ENCODE results near the gene ARL6IP4. TPM values are rescaled to one million over a fixed set of nuclear protein-coding genes. Genes with fewer than 3 reads are reported as not detected.
A peak's percentile ranks its signal among the peaks of the same experiment; 100 is the strongest.

The ARL6IP4 gene
- total and polyA plus RNA-seq, 2 donors = 297 to 302 TPM

DNA sequence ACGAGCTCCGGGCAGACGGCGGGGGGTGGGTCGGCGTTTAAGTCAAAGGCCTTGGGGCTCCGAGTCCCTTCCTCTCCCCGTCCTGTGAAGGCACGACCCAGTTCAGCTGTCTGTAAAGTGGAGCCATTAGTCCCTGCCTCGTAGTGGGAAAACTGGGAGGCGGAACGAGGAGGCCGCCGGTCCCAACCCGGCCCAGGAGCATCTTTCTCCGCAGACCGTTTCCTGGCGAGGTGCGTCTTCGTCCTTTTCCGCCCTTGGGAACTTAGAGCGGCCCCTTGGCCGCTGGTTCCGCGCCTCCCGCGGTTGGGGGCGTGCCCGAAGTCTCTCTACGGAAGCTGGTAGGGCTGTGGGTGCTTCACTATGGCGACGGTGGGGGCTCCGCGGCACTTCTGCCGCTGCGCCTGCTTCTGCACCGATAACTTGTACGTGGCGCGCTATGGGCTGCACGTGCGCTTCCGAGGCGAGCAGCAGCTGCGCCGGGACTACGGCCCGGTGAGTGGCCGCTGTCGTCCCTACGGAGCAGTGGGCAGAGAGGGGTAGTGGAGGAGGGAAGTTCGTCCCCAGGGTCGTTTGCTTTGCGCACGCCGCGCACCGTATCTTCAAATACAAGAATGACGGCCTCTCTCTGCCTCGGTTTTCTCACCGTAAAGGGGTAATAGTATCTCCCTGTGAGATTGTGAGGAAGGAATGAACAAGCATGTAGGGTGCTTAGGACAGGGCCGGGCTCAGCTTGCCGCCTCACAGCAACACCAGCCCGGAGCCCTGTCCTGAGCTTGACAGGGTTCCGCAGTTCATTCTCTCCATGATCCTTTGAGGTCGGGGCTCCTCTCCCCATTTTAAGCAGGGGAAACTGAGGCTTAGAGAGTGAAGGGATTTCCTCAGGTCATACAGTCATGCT lies 5.3 kb upstream of the ARL6IP4 start, which contains the start of gene OGFOD2:
TSS of gene OGFOD2 (plus strand) at position 353 of the 898 bp plus-strand sequence. CDS start at position 361, 8 bp downstream.
- Histone ChIP-seq H3K4me3 (ENCODE audit: low read length in 2 of 2) (peak within 1 kb of the TSS; percentile 71 to 95), H3K27me3 (ENCODE audit: control insufficient read depth in 2 of 2, insufficient read depth in 1 of 2, low read length in 1 of 2) (no peaks in the 10 kb centered on the region), H3K9me3 (ENCODE audit: control insufficient read depth in 2 of 2, insufficient read depth in 1 of 2, low read length in 1 of 2) (no peaks in the 10 kb centered on the region), H3K4me1 (ENCODE audit: control insufficient read depth in 2 of 2, insufficient read depth in 2 of 2, low read length in 2 of 2) (peaks cover 23 to 41% of the 10 kb centered on the region in 2 donors), H3K36me3 (ENCODE audit: control insufficient read depth in 2 of 2, insufficient read depth in 2 of 2, low read length in 1 of 2) (peaks cover 13 to 27% of the 10 kb centered on the region in 2 donors), H3K27ac (ENCODE audit: low read depth in 1 of 2, low read length in 1 of 2) (peak within 1 kb of the TSS; percentile 97 to 99)
- WGBS = under 1% methylated on average over 66 of the region's 66 CpGs
- DNase-seq (ENCODE audit: low read depth in 6 of 9, low spot score in 9 of 9) = peak; percentile 84 to 97 (median 91)

DNA sequence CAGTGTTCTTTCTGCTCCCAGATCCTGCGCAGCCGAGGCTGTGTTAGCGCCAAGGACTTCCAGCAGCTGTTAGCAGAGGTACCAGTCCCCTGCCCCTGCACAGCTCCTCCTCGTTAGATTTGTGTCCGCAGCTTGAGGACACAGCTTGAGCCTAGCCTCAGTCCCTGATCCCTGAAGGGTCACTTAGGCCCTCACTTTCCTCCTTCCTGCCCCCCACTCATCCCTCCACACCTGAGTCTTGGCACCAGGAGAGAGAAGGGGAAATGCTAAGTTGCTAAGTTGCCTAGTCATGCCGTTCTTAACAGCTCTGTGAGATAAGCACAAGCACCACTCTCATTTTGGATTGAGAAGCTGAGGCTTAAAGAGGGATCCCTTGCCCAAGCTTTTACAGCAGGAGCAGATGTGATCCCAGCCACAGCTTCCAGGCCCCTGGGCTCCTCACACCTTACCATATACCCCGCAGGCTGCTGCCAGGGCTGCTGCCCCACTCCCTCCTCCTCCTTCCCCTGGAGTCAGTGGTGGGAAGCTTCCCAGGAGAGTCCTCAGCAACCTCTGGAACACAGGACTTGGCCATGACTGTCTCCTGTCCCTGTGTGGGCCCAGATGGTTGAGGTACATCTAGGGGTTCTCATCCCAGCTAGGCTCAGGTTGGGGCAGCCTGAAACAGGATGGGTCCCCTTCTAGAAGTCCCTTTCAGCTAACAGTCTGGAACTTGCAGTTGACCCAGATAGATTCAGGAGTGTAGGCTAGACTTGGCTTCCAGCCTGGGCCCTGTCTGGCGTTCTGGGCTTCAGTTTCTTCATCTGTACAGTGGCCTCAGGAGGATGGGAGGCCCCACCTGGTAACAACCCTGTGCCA lies 4.5 kb upstream of the ARL6IP4 start:
- Histone ChIP-seq H3K36me3 (ENCODE audit: control insufficient read depth in 2 of 2, insufficient read depth in 2 of 2, low read length in 1 of 2) (peaks cover 13 to 27% of the 10 kb centered on the region in 2 donors), H3K27me3 (ENCODE audit: control insufficient read depth in 2 of 2, insufficient read depth in 1 of 2, low read length in 1 of 2) (no peaks in the 10 kb centered on the region), H3K9me3 (ENCODE audit: control insufficient read depth in 2 of 2, insufficient read depth in 1 of 2, low read length in 1 of 2) (no peaks in the 10 kb centered on the region), H3K4me1 (ENCODE audit: control insufficient read depth in 2 of 2, insufficient read depth in 2 of 2, low read length in 2 of 2) (peaks cover 23 to 41% of the 10 kb centered on the region in 2 donors), H3K4me3 (ENCODE audit: low read length in 2 of 2) (peak overlapping the region; percentile 71 to 95), H3K27ac (ENCODE audit: low read depth in 1 of 2, low read length in 1 of 2) (peak overlapping the region in 1 of 2 donors; percentile 99)
- 20% methylated on average over 8 of the region's 8 CpGs for WGBS
- peak in 1 of 9 donors; percentile 15 for DNase-seq (ENCODE audit: low read depth in 6 of 9, low spot score in 9 of 9)

DNA sequence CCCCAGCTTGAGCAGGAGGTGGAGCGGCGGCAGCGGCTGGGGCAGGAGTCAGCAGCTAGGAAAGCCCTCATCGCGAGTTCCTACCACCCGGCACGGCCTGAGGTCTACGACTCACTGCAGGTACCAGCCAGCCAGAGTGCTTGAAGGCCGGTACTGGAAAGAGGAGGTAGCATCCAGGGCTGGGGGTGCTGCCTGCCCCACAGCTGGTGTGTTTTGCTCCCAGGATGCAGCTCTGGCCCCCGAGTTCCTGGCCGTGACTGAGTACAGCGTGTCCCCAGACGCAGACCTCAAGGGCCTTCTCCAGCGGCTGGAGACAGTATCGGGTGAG lies 3.9 kb upstream of the ARL6IP4 start:
- Histone ChIP-seq H3K4me1 (ENCODE audit: control insufficient read depth in 2 of 2, insufficient read depth in 2 of 2, low read length in 2 of 2) (peaks cover 23 to 47% of the 10 kb centered on the region in 2 donors), H3K36me3 (ENCODE audit: control insufficient read depth in 2 of 2, insufficient read depth in 2 of 2, low read length in 1 of 2) (peaks cover 13 to 27% of the 10 kb centered on the region in 2 donors), H3K9me3 (ENCODE audit: control insufficient read depth in 2 of 2, insufficient read depth in 1 of 2, low read length in 1 of 2) (no peaks in the 10 kb centered on the region), H3K27me3 (ENCODE audit: control insufficient read depth in 2 of 2, insufficient read depth in 1 of 2, low read length in 1 of 2) (no peaks in the 10 kb centered on the region), H3K27ac (ENCODE audit: low read depth in 1 of 2, low read length in 1 of 2) (no peak overlapping the region), H3K4me3 (ENCODE audit: low read length in 2 of 2) (no peak overlapping the region)
- DNase-seq (ENCODE audit: low read depth in 6 of 9, low spot score in 9 of 9) = peak in 1 of 9 donors; percentile 3
- 98% methylated on average over 15 of the region's 15 CpGs for WGBS

DNA sequence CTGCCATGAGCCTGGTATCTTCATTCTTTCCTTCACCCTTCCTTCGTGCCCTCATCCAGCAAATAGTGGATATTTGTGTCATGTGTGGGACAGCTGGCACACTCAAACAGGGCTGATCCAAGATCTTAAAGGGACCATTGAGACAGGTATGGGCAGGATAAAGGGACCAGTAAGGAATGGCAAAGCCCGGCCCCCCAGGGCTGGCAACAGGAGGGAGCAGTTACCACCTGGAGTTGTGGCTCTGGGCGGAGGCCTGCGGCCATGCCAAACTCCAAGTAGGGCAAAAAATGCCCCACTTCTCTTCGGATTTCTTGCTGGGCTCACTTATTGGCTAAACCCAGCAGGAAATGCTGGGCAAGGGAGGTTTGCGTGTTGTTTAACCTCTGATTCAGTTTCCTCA lies 3.3 kb upstream of the ARL6IP4 start:
- 97% methylated on average over 6 of the region's 6 CpGs for WGBS
- H3K4me3 ChIP-seq (ENCODE audit: low read length in 2 of 2) = no peak overlapping the region
- no peaks in the 10 kb centered on the region for H3K27me3 ChIP-seq (ENCODE audit: control insufficient read depth in 2 of 2, insufficient read depth in 1 of 2, low read length in 1 of 2)
- H3K36me3 ChIP-seq (ENCODE audit: control insufficient read depth in 2 of 2, insufficient read depth in 2 of 2, low read length in 1 of 2) = peaks cover 14 to 31% of the 10 kb centered on the region in 2 donors
- peaks cover 28 to 52% of the 10 kb centered on the region in 2 donors for H3K4me1 ChIP-seq (ENCODE audit: control insufficient read depth in 2 of 2, insufficient read depth in 2 of 2, low read length in 2 of 2)
- H3K27ac ChIP-seq (ENCODE audit: low read depth in 1 of 2, low read length in 1 of 2) = no peak overlapping the region
- H3K9me3 ChIP-seq (ENCODE audit: control insufficient read depth in 2 of 2, insufficient read depth in 1 of 2, low read length in 1 of 2) = no peaks in the 10 kb centered on the region
- DNase-seq (ENCODE audit: low read depth in 6 of 9, low spot score in 9 of 9) = no peak

DNA sequence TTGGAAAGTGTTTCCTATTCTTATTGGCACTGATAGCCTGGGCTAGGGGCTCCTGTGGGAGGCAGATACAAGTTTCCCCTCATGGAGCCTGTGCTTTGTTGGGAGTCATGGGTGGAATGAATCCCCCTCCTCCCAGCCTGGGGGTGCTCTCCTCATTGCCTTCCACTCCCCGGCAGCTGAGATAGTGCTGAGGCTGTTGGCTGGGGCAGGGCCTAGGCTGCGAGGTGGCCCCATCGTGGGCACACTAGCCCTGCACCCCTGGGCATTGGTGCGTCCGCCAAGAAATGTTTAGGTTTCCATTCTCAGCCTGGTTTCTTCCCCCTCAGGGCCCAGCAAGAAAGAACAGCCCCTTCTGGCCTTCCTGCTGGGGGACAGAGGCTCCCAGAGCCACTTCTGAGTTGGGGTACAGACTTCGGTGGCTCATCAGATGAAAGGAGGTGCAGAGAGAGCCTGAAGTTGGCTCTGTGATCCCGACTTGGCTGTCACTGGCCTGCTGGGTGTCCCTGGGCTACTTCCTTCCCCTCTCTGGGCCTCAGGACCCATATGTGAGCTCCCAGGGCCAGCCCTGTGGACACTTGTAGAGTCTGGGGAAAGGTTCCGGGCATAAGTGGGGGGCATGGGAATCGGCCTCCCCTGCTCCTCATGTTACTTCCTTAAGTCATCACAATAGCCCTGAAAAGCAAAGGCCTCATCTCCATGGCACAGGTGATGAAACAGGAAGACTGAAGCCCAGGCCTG lies 2.7 kb upstream of the ARL6IP4 start:
- DNase-seq (ENCODE audit: low read depth in 6 of 9, low spot score in 9 of 9) = no peak
- H3K27ac ChIP-seq (ENCODE audit: low read depth in 1 of 2, low read length in 1 of 2) = no peak overlapping the region
- no peaks in the 10 kb centered on the region for H3K27me3 ChIP-seq (ENCODE audit: control insufficient read depth in 2 of 2, insufficient read depth in 1 of 2, low read length in 1 of 2)
- H3K4me1 ChIP-seq (ENCODE audit: control insufficient read depth in 2 of 2, insufficient read depth in 2 of 2, low read length in 2 of 2) = peaks cover 33 to 59% of the 10 kb centered on the region in 2 donors
- H3K9me3 ChIP-seq (ENCODE audit: control insufficient read depth in 2 of 2, insufficient read depth in 1 of 2, low read length in 1 of 2) = no peaks in the 10 kb centered on the region
- no peak overlapping the region for H3K4me3 ChIP-seq (ENCODE audit: low read length in 2 of 2)
- peaks cover 17 to 38% of the 10 kb centered on the region in 2 donors for H3K36me3 ChIP-seq (ENCODE audit: control insufficient read depth in 2 of 2, insufficient read depth in 2 of 2, low read length in 1 of 2)
- WGBS = 97% methylated on average over 9 of the region's 9 CpGs

DNA sequence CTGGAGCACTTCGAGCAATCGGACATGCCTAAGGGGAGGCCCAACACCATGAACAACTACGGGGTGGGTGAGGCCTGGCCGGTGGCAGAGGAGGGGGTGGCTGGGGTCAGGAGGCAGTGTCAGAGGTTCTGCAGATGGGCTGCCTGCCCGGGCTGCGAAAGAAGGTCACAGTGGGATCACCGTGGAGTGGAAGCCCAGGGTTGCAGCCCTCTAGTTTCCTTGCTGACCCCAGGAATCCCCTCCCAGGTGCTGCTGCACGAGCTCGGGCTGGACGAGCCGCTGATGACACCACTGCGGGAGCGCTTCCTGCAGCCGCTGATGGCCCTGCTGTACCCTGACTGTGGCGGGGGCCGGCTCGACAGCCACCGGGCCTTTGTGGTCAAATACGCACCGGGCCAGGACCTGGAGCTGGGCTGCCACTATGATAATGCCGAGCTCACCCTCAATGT lies 1.9 kb upstream of the ARL6IP4 start:
- Histone ChIP-seq H3K27ac (ENCODE audit: low read depth in 1 of 2, low read length in 1 of 2) (no peak overlapping the region), H3K27me3 (ENCODE audit: control insufficient read depth in 2 of 2, insufficient read depth in 1 of 2, low read length in 1 of 2) (no peaks in the 10 kb centered on the region), H3K36me3 (ENCODE audit: control insufficient read depth in 2 of 2, insufficient read depth in 2 of 2, low read length in 1 of 2) (peaks cover 24 to 45% of the 10 kb centered on the region in 2 donors), H3K9me3 (ENCODE audit: control insufficient read depth in 2 of 2, insufficient read depth in 1 of 2, low read length in 1 of 2) (no peaks in the 10 kb centered on the region), H3K4me3 (ENCODE audit: low read length in 2 of 2) (no peak overlapping the region), H3K4me1 (ENCODE audit: control insufficient read depth in 2 of 2, insufficient read depth in 2 of 2, low read length in 2 of 2) (peaks cover 33 to 64% of the 10 kb centered on the region in 2 donors)
- DNase-seq (ENCODE audit: low read depth in 6 of 9, low spot score in 9 of 9) = no peak
- 97% methylated on average over 21 of the region's 21 CpGs for WGBS

DNA sequence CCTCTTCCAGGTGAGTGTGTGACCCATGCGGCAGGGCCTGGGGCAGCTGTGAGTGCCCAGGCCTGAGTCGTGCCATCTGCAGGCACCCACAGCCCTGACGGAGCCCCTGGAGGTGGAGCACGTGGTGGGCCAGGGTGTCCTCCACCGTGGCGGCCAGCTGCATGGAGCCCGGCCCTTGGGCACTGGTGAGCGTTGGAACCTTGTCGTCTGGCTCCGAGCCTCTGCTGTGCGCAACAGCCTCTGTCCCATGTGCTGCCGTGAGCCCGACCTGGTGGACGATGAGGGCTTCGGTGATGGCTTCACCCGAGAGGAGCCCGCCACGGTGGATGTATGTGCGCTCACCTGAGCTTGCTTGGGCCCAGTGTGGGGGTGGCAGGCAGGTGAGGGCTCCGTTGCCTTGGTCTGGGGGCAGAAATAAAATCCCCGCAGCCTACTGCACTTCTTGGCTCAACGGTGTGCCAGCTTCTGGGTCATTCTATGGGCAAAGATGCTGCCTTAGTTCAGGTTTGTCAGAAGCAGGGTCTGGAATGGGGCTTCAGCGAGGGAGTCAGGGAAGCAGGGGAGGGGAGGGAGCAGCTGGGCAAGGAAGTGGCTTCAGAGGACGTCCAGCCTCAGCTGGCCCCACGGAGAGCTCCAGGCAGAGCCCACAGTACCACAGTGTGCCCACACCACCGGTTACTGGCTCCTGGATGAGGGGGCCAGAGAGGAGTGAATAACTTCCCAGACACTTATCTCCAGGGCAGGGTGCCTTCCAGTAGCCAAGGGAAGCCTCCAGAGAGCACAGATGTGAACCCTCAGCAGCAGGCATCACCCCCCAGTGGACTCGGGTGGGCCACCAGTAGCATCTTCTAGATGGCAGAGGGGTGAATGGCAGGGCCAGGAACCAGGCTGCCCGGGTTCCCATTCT lies 1.2 kb upstream of the ARL6IP4 start:
- Histone ChIP-seq H3K9me3 (ENCODE audit: control insufficient read depth in 2 of 2, insufficient read depth in 1 of 2, low read length in 1 of 2) (no peaks in the 10 kb centered on the region), H3K36me3 (ENCODE audit: control insufficient read depth in 2 of 2, insufficient read depth in 2 of 2, low read length in 1 of 2) (peaks cover 32 to 52% of the 10 kb centered on the region in 2 donors), H3K4me1 (ENCODE audit: control insufficient read depth in 2 of 2, insufficient read depth in 2 of 2, low read length in 2 of 2) (peaks cover 33 to 65% of the 10 kb centered on the region in 2 donors), H3K4me3 (ENCODE audit: low read length in 2 of 2) (peak overlapping the region; percentile 77 to 93), H3K27ac (ENCODE audit: low read depth in 1 of 2, low read length in 1 of 2) (peak overlapping the region in 1 of 2 donors; percentile 71), H3K27me3 (ENCODE audit: control insufficient read depth in 2 of 2, insufficient read depth in 1 of 2, low read length in 1 of 2) (no peaks in the 10 kb centered on the region)
- 89% methylated on average over 28 of the region's 28 CpGs for WGBS
- DNase-seq (ENCODE audit: low read depth in 6 of 9, low spot score in 9 of 9) = no peak

DNA sequence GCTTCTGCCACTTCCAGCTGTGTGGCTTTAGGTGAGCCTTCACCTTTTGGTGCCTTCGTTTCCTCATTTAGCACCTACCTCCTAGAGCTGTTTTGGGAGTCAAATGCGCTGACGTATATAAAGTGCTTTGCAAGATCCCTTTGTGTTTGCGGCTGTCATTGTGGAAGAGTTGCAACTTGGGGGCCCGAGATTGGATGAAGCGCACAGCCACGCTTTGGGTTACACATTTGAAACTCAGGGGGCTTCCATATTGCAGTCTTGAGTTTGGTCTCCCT lies 636 bp upstream of the ARL6IP4 start:
- no peaks in the 10 kb centered on the region for H3K27me3 ChIP-seq (ENCODE audit: control insufficient read depth in 2 of 2, insufficient read depth in 1 of 2, low read length in 1 of 2)
- peaks cover 33 to 69% of the 10 kb centered on the region in 2 donors for H3K4me1 ChIP-seq (ENCODE audit: control insufficient read depth in 2 of 2, insufficient read depth in 2 of 2, low read length in 2 of 2)
- peak overlapping the region; percentile 77 to 93 for H3K4me3 ChIP-seq (ENCODE audit: low read length in 2 of 2)
- H3K9me3 ChIP-seq (ENCODE audit: control insufficient read depth in 2 of 2, insufficient read depth in 1 of 2, low read length in 1 of 2) = no peaks in the 10 kb centered on the region
- DNase-seq (ENCODE audit: low read depth in 6 of 9, low spot score in 9 of 9) = peak in 1 of 9 donors; percentile 53
- H3K36me3 ChIP-seq (ENCODE audit: control insufficient read depth in 2 of 2, insufficient read depth in 2 of 2, low read length in 1 of 2) = peaks cover 37 to 58% of the 10 kb centered on the region in 2 donors
- 20% methylated on average over 7 of the region's 7 CpGs for WGBS
- H3K27ac ChIP-seq (ENCODE audit: low read depth in 1 of 2, low read length in 1 of 2) = peak overlapping the region; percentile 71 to 88
